ENCODE data around the gene CSH1. TPM values are rescaled to one million over a fixed set of nuclear protein-coding genes. Genes with fewer than 3 reads are reported as not detected.

CSH1 gene
- total RNA-seq, 1 experiment from 2014 or later, result not detected

GRCh38 chr17:63881935-63882601 is 14.3 kb downstream of the CSH1 start, which contains the start of gene GH2:
TSS of gene GH2 (minus strand) at chr17:63881944. CDS start at chr17:63881801, 143 bp downstream.
- H3K14ac ChIP-seq (ENCODE audit: insufficient read depth, low read length), result no peak within 1 kb of the TSS; the same call in 1 of the 2 replicates
- no peak within 1 kb of the TSS for H2BK120ac ChIP-seq (ENCODE audit: low read depth, low read length, poor library complexity, severe bottlenecking)
- Mint-ChIP-seq H3K4me1 (peaks cover 13 to 16% of the 10 kb centered on the region in 2 experiments), H3K9me3 (no peaks in the 10 kb centered on the region; a peak in 1 of 5 replicates), H3K36me3 (ENCODE audit: insufficient read depth in 1 of 3, low read depth in 3 of 3) (no peaks in the 10 kb centered on the region; a peak in 1 of 7 replicates), H3K27ac (peak within 1 kb of the TSS; percentile 73 to 89 (median 76); a peak in 3 of 7 replicates), H3K4me3 (no peak within 1 kb of the TSS; a peak in 1 of 5 replicates), H3K27me3 (ENCODE audit: low read depth) (peaks cover 10% of the 10 kb centered on the region)
- H3K18ac ChIP-seq (ENCODE audit: insufficient read length, low read depth, low read length), result no peak within 1 kb of the TSS
- H3K9ac ChIP-seq (ENCODE audit: extremely low read depth, insufficient read length, low read length), result peak within 1 kb of the TSS; percentile 36
- no peak within 1 kb of the TSS for H2BK5ac ChIP-seq (ENCODE audit: insufficient read length, low read length)
- no peak within 1 kb of the TSS for H4K5ac ChIP-seq (ENCODE audit: insufficient read length, low read depth, low read length)
- peak within 1 kb of the TSS; percentile 42 for H2AFZ ChIP-seq (ENCODE audit: low read length)
- no CpG with 5 or more reads among the region's 15 CpGs for WGBS (ENCODE audit: extremely low coverage, insufficient read length, low lambda C conversion rate)
- H2AK5ac ChIP-seq (ENCODE audit: insufficient read length, low read length), result no peak within 1 kb of the TSS
- H3K56ac ChIP-seq (ENCODE audit: insufficient read length, low read depth, low read length), result no peak within 1 kb of the TSS
- H3K9me3 ChIP-seq (ENCODE audit: control insufficient read depth, low read depth, low read length), result no peaks in the 10 kb centered on the region
- no peak within 1 kb of the TSS for H3K23ac ChIP-seq (ENCODE audit: insufficient read length, low read depth, low read length)
- H2BK20ac ChIP-seq (ENCODE audit: low read depth, low read length, poor library complexity, severe bottlenecking), result no peak within 1 kb of the TSS
- no peak within 1 kb of the TSS for H4K91ac ChIP-seq (ENCODE audit: insufficient read length, low read depth, low read length)
- H3K27ac ChIP-seq (ENCODE audit: insufficient read length, low read depth, low read length), result no peak within 1 kb of the TSS
- TF ChIP-seq CTCF (conservative IDR thresholded peaks at IDR 0.05), result peak; percentile 65
- no peaks in the 10 kb centered on the region for H3K23me2 ChIP-seq (ENCODE audit: insufficient read length, low read depth, low read length, poor library complexity, severe bottlenecking)
- H3K79me1 ChIP-seq (ENCODE audit: insufficient read depth, low read depth, low read length, poor library complexity, severe bottlenecking), result no peaks in the 10 kb centered on the region
- H3K79me2 ChIP-seq (ENCODE audit: insufficient read depth, low read length), result no peaks in the 10 kb centered on the region
- peak within 1 kb of the TSS; percentile 20 for H3K4me2 ChIP-seq (ENCODE audit: insufficient read depth, insufficient read length, low read length)
- no peaks in the 10 kb centered on the region; the same call in 1 of the 2 replicates for H3K4me1 ChIP-seq (ENCODE audit: insufficient read depth, low read length)
- peak; percentile 88 for DNase-seq
- no peak within 1 kb of the TSS for H4K8ac ChIP-seq (replicated peaks; ENCODE audit: insufficient read length, low read depth, low read length)
- H2BK12ac ChIP-seq (ENCODE audit: insufficient read length, low read depth, low read length), result no peak within 1 kb of the TSS
- H2BK15ac ChIP-seq (ENCODE audit: low read depth, low read length), result no peak within 1 kb of the TSS; the same call in 1 of the 2 replicates
- no peaks in the 10 kb centered on the region for H3K27me3 ChIP-seq (ENCODE audit: insufficient read depth, low read length)
- no peaks in the 10 kb centered on the region for H4K20me1 ChIP-seq (ENCODE audit: control insufficient read depth, insufficient read depth, insufficient read length)
- H3K4ac ChIP-seq (ENCODE audit: low read depth, low read length), result no peak within 1 kb of the TSS
- H3T11ph ChIP-seq (ENCODE audit: low read length), result no peak within 1 kb of the TSS
